K562 (cell line): ENCODE measurements around the gene RIPK3. TPM values are rescaled to one million over a fixed set of nuclear protein-coding genes. Genes with fewer than 3 reads are reported as not detected.

Source experiments
- BMI1 ChIP-seq: fragments of 150-350 bp; IDR thresholded peaks from 2 replicates; pipeline ENCODE4 v1.6.1; 2014; ENCODE audit warnings: low read length
- CEBPB ChIP-seq: fragments of 450-650 bp; IDR thresholded peaks from 2 replicates; pipeline ENCODE4 v1.6.1; 2016; ENCODE audit warnings: missing genetic modification characterization, missing compliant biosample characterization
- CREB1 ChIP-seq, 2 experiments: sonication (generic) in 1 of 2; formaldehyde crosslinking in 1 of 2; IDR thresholded peaks; 2 replicates each; pipeline versions ENCODE4 v1.6.1 to v1.8.0; 2012 to 2022; ENCODE audit warnings: inconsistent platforms in 1 of 2, mild to moderate bottlenecking in 1 of 2, missing genetic modification reagents in 1 of 2, moderate library complexity in 1 of 2
- E4F1 ChIP-seq: fragments of 250-450 bp; sonication (Bioruptor Pico); IDR thresholded peaks from 2 replicates; pipeline ENCODE4 v1.5.0; 2021; ENCODE audit warnings: mild to moderate bottlenecking, borderline replicate concordance
- ETV1 ChIP-seq: fragments of 450-650 bp; conservative IDR thresholded peaks from 2 replicates; pipeline ENCODE4 v1.6.1; 2016; ENCODE audit warnings: missing genetic modification characterization, control low read depth, low read depth, missing compliant biosample characterization
- FUS ChIP-seq: fragments of 200-400 bp; formaldehyde crosslinking; optimal IDR thresholded peaks from 2 replicates; pipeline ENCODE3; 2017; ENCODE audit warnings: low read depth, low read length
- MEF2A ChIP-seq: IDR thresholded peaks from 2 replicates; pipeline ENCODE4 v1.6.1; 2011; ENCODE audit warnings: low read depth, mild to moderate bottlenecking, low read length, moderate library complexity; ENCODE audit not compliant: control insufficient read depth
- RFX7 ChIP-seq: fragments of 250-450 bp; sonication (Bioruptor Pico); IDR thresholded peaks from 2 replicates; pipeline ENCODE4 v1.5.1; 2021; ENCODE audit warnings: mild to moderate bottlenecking
- SPI1 ChIP-seq: IDR thresholded peaks from 2 replicates; pipeline ENCODE4 v1.6.1; 2011; ENCODE audit warnings: low read depth, low read length, control low read depth, borderline replicate concordance
- TAF1 ChIP-seq: IDR thresholded peaks from 2 replicates; pipeline ENCODE4 v1.6.1; 2011; ENCODE audit warnings: mild to moderate bottlenecking, low read length, moderate library complexity; ENCODE audit not compliant: insufficient read depth, control insufficient read depth, severe bottlenecking; ENCODE audit errors: extremely low read depth
- XRCC4 ChIP-seq: IDR thresholded peaks from one replicate; pipeline ENCODE4 v1.6.1; 2011; ENCODE audit not compliant: insufficient read depth, insufficient read length; ENCODE audit errors: extremely low read depth
- ZNF354B ChIP-seq: fragments of 250-450 bp; sonication (Bioruptor Pico); IDR thresholded peaks from 2 replicates; pipeline ENCODE4 v1.4.0; 2020
- ZNF444 ChIP-seq: fragments of 250-450 bp; sonication (Bioruptor Pico); IDR thresholded peaks from 2 replicates; pipeline ENCODE4 v1.4.0; 2020; ENCODE audit warnings: mild to moderate bottlenecking, moderate library complexity
- ZNF445 ChIP-seq: fragments of 250-450 bp; sonication (Bioruptor Pico); IDR thresholded peaks from 2 replicates; pipeline ENCODE4 v1.4.0; 2020; ENCODE audit warnings: low read depth, mild to moderate bottlenecking, moderate library complexity
- polyA plus RNA-seq, 8 experiments: library from polyadenylated mRNA; depleted of rRNA in 4 of 8; stranded (reverse) in 5 of 8; unstranded in 3 of 8; fragments of >200 nt; fragmentation: Nextera tagmentation in 2 of 8; fragmentation: Illumina TruSeq in 1 of 8; extraction: Ambion mirVana in 2 of 8; extraction: Trizol in 1 of 8; gene quantifications; 2 replicates each; pipeline versions ENCODE4 v1.2.1 to v1.2.3, GENCODE V29; 2011 to 2014; ENCODE audit warnings: inconsistent platforms in 1 of 8, missing spikeins in 1 of 8
- total RNA-seq, 7 experiments: library from RNA; depleted of rRNA in 6 of 7; stranded (reverse); fragments of >200 nt in 6 of 7; fragmentation: Illumina TruSeq in 2 of 7; extraction: Trizol in 2 of 7; gene quantifications; 2 replicates each; pipeline versions ENCODE4 v1.2.1 to v1.2.3, GENCODE V29; 2011 to 2021; ENCODE audit warnings: low replicate concordance in 1 of 7
- TF ChIP-seq, protein P1 (sequence below): sonication (generic); formaldehyde crosslinking; IDR thresholded peaks from 2 replicates; pipeline ENCODE4 v1.8.0; 2023; ENCODE audit warnings: missing genetic modification reagents, mild to moderate bottlenecking, borderline replicate concordance

RIPK3 gene
- total and polyA plus RNA-seq, 9 of the 15 experiments (the other 6 are each of a cell fraction or from before 2014, with no cell fraction given), result 0.03 to 0.43 (median 0.28) TPM; not detected in 3

- TF ChIP-seq, protein P1, sequence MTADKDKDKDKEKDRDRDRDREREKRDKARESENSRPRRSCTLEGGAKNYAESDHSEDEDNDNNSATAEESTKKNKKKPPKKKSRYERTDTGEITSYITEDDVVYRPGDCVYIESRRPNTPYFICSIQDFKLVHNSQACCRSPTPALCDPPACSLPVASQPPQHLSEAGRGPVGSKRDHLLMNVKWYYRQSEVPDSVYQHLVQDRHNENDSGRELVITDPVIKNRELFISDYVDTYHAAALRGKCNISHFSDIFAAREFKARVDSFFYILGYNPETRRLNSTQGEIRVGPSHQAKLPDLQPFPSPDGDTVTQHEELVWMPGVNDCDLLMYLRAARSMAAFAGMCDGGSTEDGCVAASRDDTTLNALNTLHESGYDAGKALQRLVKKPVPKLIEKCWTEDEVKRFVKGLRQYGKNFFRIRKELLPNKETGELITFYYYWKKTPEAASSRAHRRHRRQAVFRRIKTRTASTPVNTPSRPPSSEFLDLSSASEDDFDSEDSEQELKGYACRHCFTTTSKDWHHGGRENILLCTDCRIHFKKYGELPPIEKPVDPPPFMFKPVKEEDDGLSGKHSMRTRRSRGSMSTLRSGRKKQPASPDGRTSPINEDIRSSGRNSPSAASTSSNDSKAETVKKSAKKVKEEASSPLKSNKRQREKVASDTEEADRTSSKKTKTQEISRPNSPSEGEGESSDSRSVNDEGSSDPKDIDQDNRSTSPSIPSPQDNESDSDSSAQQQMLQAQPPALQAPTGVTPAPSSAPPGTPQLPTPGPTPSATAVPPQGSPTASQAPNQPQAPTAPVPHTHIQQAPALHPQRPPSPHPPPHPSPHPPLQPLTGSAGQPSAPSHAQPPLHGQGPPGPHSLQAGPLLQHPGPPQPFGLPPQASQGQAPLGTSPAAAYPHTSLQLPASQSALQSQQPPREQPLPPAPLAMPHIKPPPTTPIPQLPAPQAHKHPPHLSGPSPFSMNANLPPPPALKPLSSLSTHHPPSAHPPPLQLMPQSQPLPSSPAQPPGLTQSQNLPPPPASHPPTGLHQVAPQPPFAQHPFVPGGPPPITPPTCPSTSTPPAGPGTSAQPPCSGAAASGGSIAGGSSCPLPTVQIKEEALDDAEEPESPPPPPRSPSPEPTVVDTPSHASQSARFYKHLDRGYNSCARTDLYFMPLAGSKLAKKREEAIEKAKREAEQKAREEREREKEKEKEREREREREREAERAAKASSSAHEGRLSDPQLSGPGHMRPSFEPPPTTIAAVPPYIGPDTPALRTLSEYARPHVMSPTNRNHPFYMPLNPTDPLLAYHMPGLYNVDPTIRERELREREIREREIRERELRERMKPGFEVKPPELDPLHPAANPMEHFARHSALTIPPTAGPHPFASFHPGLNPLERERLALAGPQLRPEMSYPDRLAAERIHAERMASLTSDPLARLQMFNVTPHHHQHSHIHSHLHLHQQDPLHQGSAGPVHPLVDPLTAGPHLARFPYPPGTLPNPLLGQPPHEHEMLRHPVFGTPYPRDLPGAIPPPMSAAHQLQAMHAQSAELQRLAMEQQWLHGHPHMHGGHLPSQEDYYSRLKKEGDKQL (CRISPR knock-in tag), result no peak
- TF ChIP-seq ZNF444 (CRISPR knock-in tag) (no peak), SPI1 (no peak), RFX7 (CRISPR knock-in tag) (no peak), ETV1 (tag) (peak; percentile 66), MEF2A (no peak), ZNF445 (no peak), ZNF354B (CRISPR knock-in tag) (no peak), FUS (no peak), E4F1 (no peak), CEBPB (tag) (no peak), CREB1 (IDR thresholded peaks at IDR 0.05) (no peak), CREB1 (CRISPR knock-in tag; IDR thresholded peaks at IDR 0.05) (peak; percentile 71), XRCC4 (no peak), TAF1 (no peak), BMI1 (no peak)
Measured at GRCh38 chr14:24315807-24316596, 23.8 kb downstream of the RIPK3 start (continued).
